Measurements from ENCODE around the gene TXN. TPM values are rescaled to one million over a fixed set of nuclear protein-coding genes. Genes with fewer than 3 reads are reported as not detected.

Gene TXN
- total RNA-seq, 1 experiment from 2014 or later, result 280 TPM

- H3T11ph ChIP-seq (ENCODE audit: low read length), result no peak overlapping the region
- H2BK5ac ChIP-seq (ENCODE audit: insufficient read length, low read length), result no peak overlapping the region
- H3K36me3 Mint-ChIP-seq (ENCODE audit: insufficient read depth in 1 of 3, low read depth in 3 of 3), result no peaks in the 10 kb centered on the region; a peak in 1 of 7 replicates
- no peak for DNase-seq
- no peak overlapping the region for H3K27ac Mint-ChIP-seq
- no peak overlapping the region for H4K5ac ChIP-seq (ENCODE audit: insufficient read length, low read depth, low read length)
- H3K18ac ChIP-seq (ENCODE audit: insufficient read length, low read depth, low read length), result no peak overlapping the region
- H4K8ac ChIP-seq (replicated peaks; ENCODE audit: insufficient read length, low read depth, low read length), result no peak overlapping the region
- no CpG with 5 or more reads among the region's 4 CpGs for WGBS (ENCODE audit: extremely low coverage, insufficient read length, low lambda C conversion rate)
- no peaks in the 10 kb centered on the region for H3K79me2 ChIP-seq (ENCODE audit: insufficient read depth, low read length)
- H3K4me1 Mint-ChIP-seq, result peaks cover 3% of the 10 kb centered on the region in 2 experiments; a peak in 3 of 4 replicates
- H3K79me1 ChIP-seq (ENCODE audit: insufficient read depth, low read depth, low read length, poor library complexity, severe bottlenecking), result no peaks in the 10 kb centered on the region
- H3K14ac ChIP-seq (ENCODE audit: insufficient read depth, low read length), result no peak overlapping the region
- H2BK12ac ChIP-seq (ENCODE audit: insufficient read length, low read depth, low read length), result no peak overlapping the region
- H3K9me3 Mint-ChIP-seq, result no peaks in the 10 kb centered on the region
- no peak overlapping the region for H3K56ac ChIP-seq (ENCODE audit: insufficient read length, low read depth, low read length)
- H4K20me1 ChIP-seq (ENCODE audit: control insufficient read depth, insufficient read depth, insufficient read length), result no peaks in the 10 kb centered on the region
- H2BK20ac ChIP-seq (ENCODE audit: low read depth, low read length, poor library complexity, severe bottlenecking), result no peak overlapping the region
- no peak overlapping the region for H2BK15ac ChIP-seq (ENCODE audit: low read depth, low read length)
- H3K9me3 ChIP-seq (ENCODE audit: control insufficient read depth, low read depth, low read length), result no peaks in the 10 kb centered on the region
- H3K27me3 ChIP-seq (ENCODE audit: insufficient read depth, low read length), result no peaks in the 10 kb centered on the region
- H2AFZ ChIP-seq (ENCODE audit: low read length), result no peak overlapping the region
- no peaks in the 10 kb centered on the region for H3K4me1 ChIP-seq (ENCODE audit: insufficient read depth, low read length)
- H3K4me3 Mint-ChIP-seq, result no peak overlapping the region
- no peaks in the 10 kb centered on the region for H3K27me3 Mint-ChIP-seq (ENCODE audit: low read depth)
- no peak overlapping the region for H3K23ac ChIP-seq (ENCODE audit: insufficient read length, low read depth, low read length)
- no peak overlapping the region for H3K4me2 ChIP-seq (ENCODE audit: insufficient read depth, insufficient read length, low read length)
- no peak overlapping the region for H3K27ac ChIP-seq (ENCODE audit: insufficient read length, low read depth, low read length)
- H3K4ac ChIP-seq (ENCODE audit: low read depth, low read length), result no peak overlapping the region
- no peak overlapping the region for H4K91ac ChIP-seq (ENCODE audit: insufficient read length, low read depth, low read length)
- H3K9ac ChIP-seq (ENCODE audit: extremely low read depth, insufficient read length, low read length), result no peak overlapping the region
- H2BK120ac ChIP-seq (ENCODE audit: low read depth, low read length, poor library complexity, severe bottlenecking), result no peak overlapping the region
- H2AK5ac ChIP-seq (ENCODE audit: insufficient read length, low read length), result no peak overlapping the region
- TF ChIP-seq CTCF (conservative IDR thresholded peaks at IDR 0.05), result no peak
- no peaks in the 10 kb centered on the region for H3K23me2 ChIP-seq (ENCODE audit: insufficient read length, low read depth, low read length, poor library complexity, severe bottlenecking)
These were observed 25.9 kb upstream of the TXN start for GRCh38 chr9:110282018-110282738.

Data from H9 (cell line).